NCI-H748 treated with DMSO at 0.1 percent for 48 hours (cell line): ENCODE measurements around the gene SYNDIG1.

Source experiments
- DNase-seq: peaks from one replicate; lab custom pipeline; 2025; lab: John Stamatoyannopoulos, UW

The SYNDIG1 gene

DNA sequence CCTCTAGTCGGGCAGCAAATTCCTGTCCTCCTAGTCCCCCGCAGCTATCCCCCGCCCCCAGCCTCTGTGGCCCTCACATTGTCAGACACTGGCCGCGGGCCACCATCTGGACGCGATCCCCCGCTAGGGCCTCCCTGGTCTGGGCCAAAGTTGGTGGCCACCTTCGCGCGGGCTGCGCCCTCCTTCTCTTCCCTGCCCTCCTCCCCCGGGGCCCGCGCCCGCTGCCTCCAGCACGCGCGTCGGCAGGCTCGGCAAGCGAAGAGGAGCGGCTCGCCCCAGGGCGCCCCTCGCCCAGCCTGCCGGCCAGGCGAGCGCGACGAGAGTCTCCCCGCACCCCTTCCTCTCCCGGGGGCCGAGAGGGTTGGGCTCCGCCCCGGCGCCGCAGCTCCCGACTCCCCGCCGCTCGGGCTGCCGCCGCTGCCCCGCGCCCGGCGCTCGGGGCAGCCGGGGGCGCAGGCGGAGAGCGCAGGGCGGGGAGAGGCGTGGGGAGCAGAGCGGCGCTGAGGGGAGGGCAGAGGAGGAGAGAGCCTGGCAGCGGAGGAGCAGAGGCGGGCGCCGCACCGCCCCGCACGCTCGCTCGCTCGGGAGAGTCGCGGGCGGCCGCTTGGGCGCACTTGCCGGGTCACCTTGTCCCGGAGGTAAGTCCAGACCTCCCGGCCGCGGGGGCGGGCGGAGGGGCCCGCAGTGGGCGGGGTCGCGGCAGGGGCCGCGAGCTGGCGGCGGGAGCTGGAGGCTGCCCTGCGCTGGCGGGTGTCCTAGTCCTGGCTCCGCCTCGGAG, at the start of gene SYNDIG1:
Gene SYNDIG1, plus strand, starts transcription at position 514 of the 778 bp plus-strand sequence. CDS start 73,469 bp downstream, outside the sequence.
- DNase-seq, result peak; percentile 20

DNA sequence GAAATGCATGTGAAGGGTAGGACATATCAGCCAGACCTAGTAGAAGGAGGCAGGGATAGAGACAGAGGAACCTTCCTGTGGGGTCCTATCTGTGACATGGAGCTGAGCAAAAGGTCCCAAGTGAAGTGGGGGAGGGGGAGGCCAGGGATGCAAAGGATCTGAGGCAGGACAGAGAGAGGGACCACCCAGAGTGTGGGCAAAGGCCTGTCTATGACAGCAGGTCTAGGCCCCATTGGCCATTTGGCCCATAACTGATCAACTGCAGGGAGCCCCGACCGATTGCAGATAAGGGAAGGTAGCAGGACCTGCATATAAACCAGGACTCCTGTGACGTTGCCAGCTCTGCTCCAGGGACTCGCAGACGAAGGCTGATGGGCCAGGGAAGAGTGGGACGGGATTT, 49.6 kb upstream of the SYNDIG1 start:
- DNase-seq, result no peak

DNA sequence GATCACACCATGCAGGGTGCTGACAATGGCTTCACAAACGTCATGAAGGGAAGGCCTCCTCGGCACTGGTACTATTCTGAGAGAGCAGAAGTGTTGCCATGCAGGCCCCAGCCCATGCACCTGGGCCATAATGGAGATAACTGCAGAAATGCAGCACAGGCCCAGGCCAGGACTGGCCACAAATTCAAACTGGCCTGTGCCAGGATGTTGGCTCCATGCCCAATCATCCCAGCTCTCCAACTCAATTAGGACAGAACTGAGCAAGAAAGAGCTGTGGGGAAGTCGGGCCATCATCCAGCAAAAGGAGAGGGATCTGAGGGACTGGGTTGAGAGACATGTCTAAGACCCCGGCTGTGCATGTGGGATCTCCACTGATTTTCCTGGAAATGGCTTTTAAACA, 48.9 kb upstream of the SYNDIG1 start:
- no peak for DNase-seq

DNA sequence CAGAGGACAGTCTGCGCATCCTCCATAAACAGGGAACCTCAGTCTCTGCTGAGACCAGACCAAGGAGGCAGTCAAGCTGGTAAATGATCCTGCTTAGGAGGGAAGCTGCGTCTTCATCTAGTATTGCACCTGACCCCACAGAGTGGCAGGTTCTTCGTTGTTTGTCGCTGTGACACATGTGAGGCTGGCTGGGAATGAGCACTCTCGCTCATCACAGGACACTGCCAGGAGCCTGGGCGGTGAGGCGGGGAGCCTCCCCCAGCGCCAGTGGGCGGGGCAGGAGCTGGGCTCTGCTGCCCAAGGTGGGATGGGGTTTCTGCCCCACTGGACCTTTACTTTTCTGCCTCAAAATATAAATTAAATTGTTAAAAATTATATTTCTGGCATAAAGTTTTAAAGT, 48.4 kb upstream of the SYNDIG1 start:
- DNase-seq, result no peak

DNA sequence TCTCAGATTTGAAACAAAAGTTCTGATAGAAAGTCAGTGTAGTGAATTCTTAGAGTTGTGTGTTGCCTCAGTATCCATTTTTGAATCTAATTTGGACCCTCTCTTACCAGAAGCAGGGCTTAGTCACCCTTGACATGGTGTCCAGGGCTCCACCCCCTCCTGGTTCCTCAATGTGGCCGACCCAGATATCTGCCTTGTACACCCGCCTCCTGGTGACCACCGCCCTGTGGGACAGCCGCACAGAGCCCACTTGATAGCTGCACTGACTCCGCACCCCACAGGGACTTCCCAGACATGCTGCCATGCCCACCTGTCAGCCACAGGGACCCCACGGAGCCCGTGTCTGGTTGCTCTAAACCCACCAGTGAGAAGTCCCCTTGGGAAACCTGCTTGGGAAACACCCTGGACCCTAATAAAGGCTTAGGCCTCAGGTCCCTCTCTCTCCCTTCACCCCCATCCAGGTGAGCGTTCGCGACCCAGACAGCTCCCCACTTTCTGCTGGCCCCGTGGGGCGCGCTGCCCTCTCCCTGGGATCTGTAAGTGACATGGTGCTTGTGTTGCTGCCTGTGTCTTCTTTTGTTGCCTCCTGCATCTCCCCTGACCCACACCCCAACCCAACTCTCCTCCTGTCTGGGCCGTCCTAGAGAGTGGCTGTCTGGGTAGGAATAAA, 47.2 kb upstream of the SYNDIG1 start:
- no peak for DNase-seq

DNA sequence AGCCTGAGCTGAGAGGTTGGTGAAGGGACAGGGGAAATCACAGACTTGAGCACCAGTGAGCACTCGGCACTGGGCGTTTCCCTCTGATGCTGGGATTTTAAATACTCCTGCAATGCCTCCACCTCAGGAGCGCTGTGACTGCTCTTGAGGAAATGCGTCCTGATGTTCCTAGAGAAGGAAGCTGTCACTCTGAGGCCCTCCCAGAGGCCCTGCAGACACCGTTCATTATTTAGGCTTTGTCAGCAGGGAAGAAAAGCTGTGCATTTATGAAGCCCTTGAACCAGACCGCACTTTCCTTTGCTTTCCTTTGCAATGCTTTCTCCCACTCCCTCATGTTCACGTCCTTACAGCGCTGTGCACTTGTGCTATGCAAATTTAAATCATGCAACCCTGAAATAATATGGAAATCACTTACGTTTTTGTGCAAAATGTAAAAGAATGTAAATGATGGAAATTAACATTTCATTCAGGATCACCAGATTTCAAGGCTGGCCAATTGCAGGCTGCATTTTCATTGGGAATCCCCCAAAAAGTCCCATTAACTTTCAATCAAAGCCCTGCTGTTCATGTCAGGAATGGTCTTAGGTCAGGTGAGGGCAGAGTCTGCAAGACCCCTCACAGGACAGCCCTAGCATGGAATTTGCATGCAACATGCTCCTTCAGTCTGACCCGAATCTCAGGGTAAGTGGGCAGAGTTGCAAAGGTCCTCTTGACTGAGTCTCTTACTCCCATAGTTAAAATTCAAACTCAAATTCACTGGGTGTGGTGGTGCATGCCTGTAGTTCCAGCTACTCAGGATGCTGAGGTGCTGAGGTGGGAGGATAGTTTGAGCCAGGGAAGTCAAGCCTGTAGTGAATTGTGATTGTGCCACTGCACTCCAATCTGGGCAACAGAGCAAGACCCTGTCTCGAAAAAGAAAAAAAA, 45.8 kb upstream of the SYNDIG1 start:
- no peak for DNase-seq

DNA sequence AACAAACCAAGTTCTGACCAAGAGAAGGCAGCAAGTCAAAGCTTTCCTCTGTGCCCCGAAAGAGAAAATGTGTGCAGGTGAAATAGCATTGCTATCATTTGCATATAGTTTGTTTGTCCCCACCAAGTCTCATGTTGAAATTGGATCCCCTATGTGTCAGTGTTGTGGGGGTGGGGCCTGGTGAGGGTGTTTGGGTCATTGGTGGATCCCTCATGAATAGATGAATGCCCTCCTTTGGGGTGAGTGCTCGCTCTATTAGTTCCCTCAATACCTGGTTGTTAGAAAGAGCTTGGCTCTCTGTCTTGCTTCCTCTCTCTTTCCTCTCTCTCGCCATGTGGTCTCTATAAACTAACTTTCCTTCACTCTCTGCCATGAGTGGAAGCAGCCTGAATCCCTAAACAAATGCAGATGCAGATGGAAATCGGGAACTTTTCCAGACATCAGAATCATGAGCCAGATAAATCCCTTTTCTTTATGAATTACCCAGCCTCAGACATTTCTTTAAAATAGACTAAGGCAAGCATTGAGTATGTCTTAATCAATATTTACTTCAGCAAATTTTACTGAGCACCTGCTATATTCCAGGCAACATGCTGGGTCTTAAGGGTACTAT, 43.8 kb upstream of the SYNDIG1 start:
- DNase-seq, result no peak

DNA sequence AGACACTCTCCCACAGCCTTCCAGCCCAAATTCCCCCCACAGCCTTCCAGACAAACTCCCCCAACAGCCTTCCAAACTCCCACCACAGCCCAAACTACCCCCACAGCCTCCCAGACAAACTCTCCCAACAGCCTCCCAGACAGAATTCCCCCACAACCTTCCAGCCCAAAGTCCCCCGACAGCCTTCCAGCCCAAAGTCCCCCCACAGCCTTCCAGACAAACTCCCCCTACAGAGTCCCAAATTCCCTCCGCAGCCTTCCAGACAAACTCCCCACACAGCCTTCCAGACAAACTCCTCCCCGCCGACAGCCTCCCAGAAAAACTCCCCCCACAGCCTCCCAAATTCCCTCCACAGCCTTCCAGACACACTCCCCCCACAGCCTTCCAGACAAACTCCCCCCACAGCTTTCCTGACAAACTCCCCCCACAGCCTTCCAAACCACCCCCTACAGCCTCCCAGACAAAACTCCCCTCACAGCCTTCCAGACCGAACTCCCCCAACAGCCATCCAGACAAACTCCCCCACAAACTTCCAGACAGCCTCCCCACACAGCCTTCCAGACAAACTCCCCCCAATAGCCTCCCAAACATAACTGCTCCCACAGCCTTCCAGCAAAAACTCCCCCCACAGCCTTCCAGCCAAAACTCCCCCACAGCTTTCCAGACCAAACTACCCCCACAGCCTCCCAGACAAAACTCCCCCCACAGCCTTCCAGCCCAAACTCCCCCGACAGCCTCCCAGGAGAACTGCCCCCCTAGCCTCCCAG, 38.0 kb upstream of the SYNDIG1 start:
- DNase-seq, result no peak

DNA sequence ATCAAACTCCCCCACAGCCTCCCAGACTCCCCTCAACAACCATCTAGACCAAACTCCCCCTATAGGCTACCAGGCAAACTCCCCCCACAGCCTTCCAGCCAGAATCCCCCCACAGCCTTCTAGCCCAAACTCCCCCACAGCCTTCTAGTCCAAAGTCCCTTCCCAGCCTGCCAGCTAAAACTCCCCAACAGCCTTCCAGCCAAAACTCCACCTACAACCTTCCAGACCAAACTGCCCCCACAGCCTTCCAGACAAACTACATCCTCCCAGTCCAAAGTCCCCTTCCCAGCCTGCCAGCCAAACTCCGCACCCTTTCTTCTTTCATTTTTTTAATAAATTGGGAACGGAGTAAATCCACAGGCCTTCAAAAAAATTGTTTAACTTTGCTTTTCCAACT, 37.4 kb upstream of the SYNDIG1 start:
- DNase-seq, result no peak

DNA sequence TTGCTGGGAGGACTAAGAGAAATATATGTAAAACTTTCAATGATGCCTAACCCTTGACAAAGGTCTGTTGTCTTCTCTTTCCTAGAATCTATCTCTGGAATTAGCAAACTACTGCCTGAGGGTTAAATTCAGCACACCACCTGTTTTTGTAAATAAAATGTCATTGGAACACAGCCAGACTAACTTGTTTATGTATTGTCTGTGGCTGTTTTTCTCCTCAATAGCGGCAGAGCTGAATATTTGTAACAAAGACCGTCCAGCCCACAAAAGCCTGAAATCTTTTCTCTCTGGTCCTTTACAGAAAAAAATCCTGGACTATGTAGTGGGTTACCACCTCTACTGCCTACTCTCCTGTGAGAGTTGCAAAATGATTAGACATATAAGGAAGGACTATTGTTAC, 33.3 kb upstream of the SYNDIG1 start:
- no peak for DNase-seq

DNA sequence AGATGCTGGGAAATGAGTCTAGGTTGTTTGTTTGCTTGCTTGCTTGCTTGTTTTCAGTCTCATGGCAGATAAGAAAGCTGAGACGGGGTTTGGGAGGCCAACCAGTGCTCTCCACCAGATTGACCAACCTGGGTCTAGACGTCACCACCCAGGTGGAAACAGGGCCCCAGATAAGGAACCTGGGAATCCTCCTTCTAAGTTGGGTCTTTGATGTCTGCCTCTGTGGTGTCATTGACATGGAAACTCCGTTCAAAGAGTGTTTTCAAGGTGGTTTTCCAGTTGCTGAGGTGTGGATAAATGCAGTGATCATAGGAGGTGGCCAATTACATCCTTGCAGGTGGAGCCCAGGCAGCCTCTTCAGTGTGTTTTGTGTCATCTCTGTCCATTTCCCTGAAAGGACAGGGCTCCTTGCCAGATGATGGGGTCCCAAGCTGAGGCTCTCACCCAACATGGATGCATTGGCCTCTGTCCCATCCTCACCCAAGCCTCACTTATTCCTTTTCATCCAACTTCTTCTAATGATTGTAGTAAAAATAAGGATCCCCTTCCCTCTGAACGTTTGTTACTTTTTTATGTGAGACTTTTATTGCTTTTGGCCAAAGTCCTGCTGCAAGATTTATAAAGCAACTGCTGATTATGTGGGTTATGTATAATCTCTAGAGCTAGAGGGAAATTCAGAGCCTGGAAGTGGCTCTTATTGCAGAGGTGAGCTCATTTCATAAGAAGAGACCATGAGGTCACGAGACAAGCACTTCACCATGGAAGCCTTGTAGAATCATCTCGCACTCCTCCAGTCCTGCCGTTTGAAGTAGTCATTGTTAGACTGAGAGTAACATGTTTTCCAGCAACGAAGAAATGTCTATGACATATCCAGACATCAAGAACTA, 32.0 kb upstream of the SYNDIG1 start:
- DNase-seq, result no peak

DNA sequence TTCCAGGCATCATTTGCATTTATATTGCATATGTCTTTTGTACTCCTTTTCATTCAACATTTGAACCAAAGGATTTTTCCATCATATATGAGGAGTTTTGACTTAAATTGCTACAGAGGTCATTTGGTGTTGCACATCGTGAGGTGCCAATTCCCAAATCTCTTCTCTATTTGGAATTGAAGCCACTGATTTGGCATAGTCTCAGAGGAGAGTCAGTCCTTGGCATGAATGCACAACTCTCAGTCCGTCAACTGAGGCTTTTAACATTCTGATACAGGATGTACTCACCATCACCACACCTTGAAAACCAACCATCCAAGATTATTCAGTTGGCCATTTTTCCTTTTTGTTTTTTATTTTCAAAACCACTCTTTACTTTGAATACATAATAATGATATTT, 31.1 kb upstream of the SYNDIG1 start:
- no peak for DNase-seq

DNA sequence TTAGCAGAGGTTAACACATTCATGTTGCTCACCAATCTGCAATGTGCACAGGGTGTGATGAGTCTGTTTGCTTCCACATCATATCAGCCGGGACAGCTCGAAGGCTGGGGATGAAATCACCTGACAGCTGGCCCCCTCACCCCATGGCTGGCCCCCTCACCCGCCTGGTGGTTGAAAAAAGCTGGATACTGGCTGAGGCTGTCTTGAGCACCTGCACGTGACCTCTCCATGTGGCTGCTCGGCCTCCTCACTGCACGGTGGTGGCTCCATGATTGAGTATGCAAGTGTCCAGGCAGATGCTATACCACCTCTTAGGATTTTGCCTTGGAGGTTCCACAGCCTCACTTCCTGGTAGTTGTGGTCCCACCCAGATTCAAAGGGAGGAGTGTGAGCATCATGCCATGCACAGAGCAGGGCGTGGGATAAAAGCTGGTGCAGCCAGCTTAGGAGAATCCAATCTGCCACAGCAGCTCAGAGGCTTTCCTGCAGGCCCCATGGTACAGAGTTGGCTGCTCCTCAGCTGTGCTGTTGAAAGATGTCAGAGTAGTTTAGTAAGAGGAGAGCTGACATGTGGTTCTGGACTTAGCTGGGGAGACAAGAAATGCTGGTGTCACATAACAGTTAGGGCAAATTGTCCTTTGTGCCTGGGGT, 29.6 kb upstream of the SYNDIG1 start:
- DNase-seq, result no peak

DNA sequence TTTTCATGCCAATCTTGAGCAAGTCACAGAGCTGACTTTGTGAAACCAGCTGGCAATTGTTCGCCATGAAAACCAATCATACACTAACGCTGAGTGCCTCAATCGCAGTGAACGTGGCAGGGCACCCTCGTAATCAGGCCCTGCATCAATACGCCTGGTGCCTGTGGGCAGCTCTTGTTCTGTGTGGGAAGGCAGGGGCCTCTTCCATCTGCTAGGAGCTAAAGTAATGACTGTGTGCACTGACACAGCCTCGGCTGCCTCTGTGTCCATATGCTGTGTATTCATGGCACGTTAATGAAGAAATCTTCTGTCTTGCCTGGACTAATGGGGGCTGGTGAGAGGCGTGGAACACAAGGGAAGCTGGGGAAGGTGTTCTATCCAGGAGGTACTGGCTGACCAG, 27.8 kb upstream of the SYNDIG1 start:
- DNase-seq, result no peak

DNA sequence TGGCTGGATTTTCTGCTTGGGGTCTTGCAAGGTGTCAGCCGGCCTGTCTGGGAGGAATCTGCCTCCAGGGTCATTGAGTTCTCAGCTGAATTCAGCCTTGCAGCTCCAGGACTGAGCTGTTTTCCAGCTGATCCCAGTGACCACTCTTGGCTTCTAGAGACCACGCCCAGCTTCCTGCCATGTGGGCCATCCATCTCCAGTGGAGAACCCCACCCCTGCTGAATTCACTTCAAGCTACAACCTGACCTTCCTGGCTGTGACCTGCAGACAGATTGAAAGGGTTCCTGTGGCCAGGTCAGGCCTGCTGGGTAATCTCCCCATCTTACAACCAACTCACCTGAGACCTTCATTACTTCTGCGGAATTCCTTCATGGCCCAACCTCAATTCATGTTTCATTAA, 26.5 kb upstream of the SYNDIG1 start:
- no peak for DNase-seq

DNA sequence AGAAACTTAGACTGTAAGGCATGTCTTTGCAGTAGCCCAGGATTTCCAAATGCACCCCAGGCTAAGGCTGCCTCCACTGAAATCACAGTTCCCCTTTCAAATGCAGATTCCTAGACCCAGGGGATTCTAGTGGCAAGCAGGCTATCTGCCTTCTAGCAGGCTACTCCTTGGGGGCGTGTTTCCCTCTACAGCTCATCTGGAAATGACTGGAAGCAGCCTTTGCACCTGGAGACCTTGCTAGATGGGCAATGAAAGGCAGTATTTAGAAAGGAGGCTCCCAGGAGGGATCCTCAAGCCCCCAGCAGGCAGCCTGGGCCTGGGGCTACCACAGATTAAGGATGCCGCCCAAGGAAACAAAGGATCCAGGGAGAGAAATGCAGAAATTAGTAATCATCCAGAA, 26.0 kb upstream of the SYNDIG1 start:
- no peak for DNase-seq

DNA sequence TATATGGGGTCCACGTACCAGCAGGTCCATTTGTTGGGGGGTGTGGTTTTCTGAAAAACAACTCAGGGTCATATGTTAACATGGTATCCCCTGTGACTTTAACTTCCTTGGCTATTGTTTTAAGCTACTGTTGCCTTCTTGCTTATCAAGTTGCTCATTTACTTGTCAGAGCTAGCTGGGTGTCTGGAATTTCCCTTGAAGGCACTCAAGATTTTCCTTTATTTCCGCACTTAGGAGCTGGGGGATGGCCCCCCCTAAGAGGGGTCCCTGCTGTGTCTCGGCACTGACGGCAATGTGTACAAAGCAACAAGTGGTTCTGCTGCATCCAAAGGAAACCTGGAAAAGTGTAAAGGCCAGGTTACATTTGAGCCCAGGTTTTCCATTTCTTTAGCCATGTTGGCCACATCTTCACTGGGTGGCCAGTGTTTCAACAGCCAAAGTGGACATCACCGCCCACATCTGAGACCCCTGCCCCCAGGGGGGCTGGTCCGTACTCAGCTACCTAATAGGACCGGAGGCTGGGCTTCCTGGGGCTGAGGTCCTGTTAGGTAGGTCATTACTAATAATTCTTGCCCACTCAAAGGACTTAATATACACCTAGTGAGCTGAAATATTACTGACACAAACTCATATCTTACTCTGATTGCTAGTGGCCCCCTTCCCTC, 24.8 kb upstream of the SYNDIG1 start:
- DNase-seq, result no peak

DNA sequence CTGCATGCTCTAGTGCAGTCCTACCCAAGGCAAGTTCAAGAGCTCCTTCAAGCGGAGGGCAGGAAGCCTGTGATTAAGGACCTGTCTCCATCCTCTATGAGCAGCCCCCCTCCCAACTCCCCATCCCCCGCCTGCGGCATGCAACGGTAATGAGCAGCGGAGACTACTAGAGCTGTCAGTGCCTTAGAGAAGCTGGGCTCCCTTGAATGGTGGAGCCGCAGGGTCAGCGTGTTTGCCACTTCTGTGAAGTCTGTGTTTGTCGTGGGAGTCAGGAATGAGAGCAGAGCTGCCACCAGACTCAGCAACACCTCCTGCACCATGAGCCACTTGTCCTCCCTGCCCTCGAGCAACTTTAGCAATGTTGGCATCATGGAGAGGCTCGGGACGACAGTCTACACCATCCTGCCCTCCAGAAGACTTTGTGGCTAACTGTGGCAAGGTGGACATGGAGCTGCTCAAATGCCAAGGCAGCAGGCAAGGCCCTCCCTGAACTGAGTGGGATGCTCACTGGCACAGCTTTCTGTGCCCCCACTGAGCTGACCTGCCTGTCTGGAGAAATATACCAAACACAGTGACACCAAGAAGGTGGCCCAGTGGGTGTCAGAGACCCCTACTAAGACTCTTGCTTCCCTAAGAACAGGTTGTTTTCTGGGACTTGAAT, 23.8 kb upstream of the SYNDIG1 start:
- no peak for DNase-seq

DNA sequence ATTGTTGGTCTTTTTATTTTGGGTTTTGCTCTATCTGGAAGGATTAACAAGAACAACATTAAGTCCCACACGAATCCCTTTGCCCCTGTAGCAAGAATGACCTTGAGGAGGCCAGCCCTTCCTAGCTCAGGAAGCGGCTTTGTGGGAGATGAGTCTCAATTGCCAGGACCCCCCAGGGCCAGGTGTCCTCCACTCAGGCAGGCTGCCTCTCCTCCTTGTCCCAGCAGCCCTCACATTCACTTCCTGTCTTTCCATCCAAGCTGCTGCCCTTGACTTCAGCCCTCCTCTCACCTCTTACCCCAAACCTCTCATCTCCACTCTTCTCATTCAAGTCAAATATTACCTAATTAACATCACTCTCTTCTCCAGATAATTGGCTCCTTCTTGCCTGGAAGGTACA, 22.6 kb upstream of the SYNDIG1 start:
- DNase-seq, result no peak
